Hepatocyte (in vitro differentiated cells): ENCODE measurements around the gene OTUD5. TPM values are rescaled to one million over a fixed set of nuclear protein-coding genes. Genes with fewer than 3 reads are reported as not detected.
"Not testable (repeated sequence)": the region's sequence is repeated elsewhere in the genome, so short reads cannot be mapped to it uniquely, and the experiment has no call there.

Experiments used
- DNase-seq: peaks from one replicate; pipeline ENCODE4 v3.0.0-alpha.2; 2016; ENCODE audit warnings: low spot score
- H2AFZ ChIP-seq: fragments of 200-600 bp; sonication (generic); 2 replicates; pipeline ENCODE4 v1.6.0; 2016; ENCODE audit warnings: antibody characterized with exemption, mild to moderate bottlenecking
- H3K27ac ChIP-seq: fragments of 200-600 bp; sonication (generic); 2 replicates; pipeline ENCODE4 v1.5.1; 2016; ENCODE audit warnings: mild to moderate bottlenecking
- H3K27me3 ChIP-seq: fragments of 200-600 bp; sonication (generic); 2 replicates; pipeline ENCODE4 v1.6.1; 2016
- H3K36me3 ChIP-seq: fragments of 200-600 bp; sonication (generic); replicated peaks from 2 replicates; pipeline ENCODE4 v1.5.1; 2016; ENCODE audit warnings: low read depth; ENCODE audit not compliant: insufficient read depth
- H3K4me1 ChIP-seq: fragments of 200-600 bp; sonication (generic); 2 replicates; pipeline ENCODE4 v1.5.1; 2016; ENCODE audit warnings: mild to moderate bottlenecking, moderate library complexity; ENCODE audit not compliant: insufficient read depth
- H3K4me2 ChIP-seq: fragments of 200-600 bp; sonication (generic); 2 replicates; pipeline ENCODE4 v1.6.0; 2016
- H3K4me3 ChIP-seq: fragments of 200-600 bp; sonication (generic); 2 replicates; pipeline ENCODE4 v1.5.1; 2016; ENCODE audit warnings: mild to moderate bottlenecking
- H3K79me2 ChIP-seq: fragments of 200-600 bp; sonication (generic); 2 replicates; pipeline ENCODE4 v1.6.0; 2017; ENCODE audit warnings: mild to moderate bottlenecking
- H3K9me2 ChIP-seq: fragments of 200-600 bp; sonication (generic); replicated peaks from 2 replicates; pipeline ENCODE4 v1.6.0; 2017; ENCODE audit warnings: mild to moderate bottlenecking; ENCODE audit not compliant: insufficient read depth
- H3K9me3 ChIP-seq: fragments of 200-600 bp; sonication (generic); 2 replicates; pipeline ENCODE4 v1.5.1; 2016; ENCODE audit warnings: low read depth, mild to moderate bottlenecking
- H4K20me1 ChIP-seq: fragments of 200-600 bp; sonication (generic); 2 replicates; pipeline ENCODE4 v1.6.0; 2016; ENCODE audit warnings: mild to moderate bottlenecking; ENCODE audit not compliant: insufficient read depth, poor library complexity, severe bottlenecking
- CTCF ChIP-seq: fragments of 200-600 bp; sonication (generic); IDR thresholded peaks from 2 replicates; pipeline ENCODE4 v1.5.1; 2016; ENCODE audit warnings: antibody characterized with exemption, mild to moderate bottlenecking; ENCODE audit not compliant: poor library complexity
- EZH2 ChIP-seq: fragments of 200-600 bp; sonication (generic); IDR thresholded peaks from 2 replicates; pipeline ENCODE4 v1.6.1; 2016; ENCODE audit warnings: antibody characterized with exemption, mild to moderate bottlenecking, borderline replicate concordance
- EZH2phosphoT487 ChIP-seq: fragments of 200-600 bp; sonication (generic); IDR thresholded peaks from one replicate; pipeline ENCODE4 v1.6.1; 2018; ENCODE audit warnings: antibody characterized with exemption, mild to moderate bottlenecking, low read depth, moderate library complexity; ENCODE audit not compliant: unreplicated experiment, severe bottlenecking
- WGBS: methylation state at CpG from one replicate; pipeline ENCODE4 v1.1.6; 2016; ENCODE audit warnings: low lambda C conversion rate; ENCODE audit errors: missing lambda C conversion rate; 5-methylcytosine and 5-hydroxymethylcytosine counted together
- polyA plus RNA-seq: library from polyadenylated mRNA; unstranded; fragments of >200 nt; fragmentation: Nextera tagmentation; extraction: Ambion mirVana; gene quantifications from 2 replicates; pipeline ENCODE4 v1.2.1, GENCODE V29; 2016
- total RNA-seq: library from RNA; depleted of rRNA; stranded (reverse); fragments of >200 nt; gene quantifications from 2 replicates; pipeline ENCODE4 v1.2.3, GENCODE V29; 2014

The OTUD5 gene
- total and polyA plus RNA-seq, 2 experiments from 2014 or later, result 32.5 to 51.2 TPM

DNA sequence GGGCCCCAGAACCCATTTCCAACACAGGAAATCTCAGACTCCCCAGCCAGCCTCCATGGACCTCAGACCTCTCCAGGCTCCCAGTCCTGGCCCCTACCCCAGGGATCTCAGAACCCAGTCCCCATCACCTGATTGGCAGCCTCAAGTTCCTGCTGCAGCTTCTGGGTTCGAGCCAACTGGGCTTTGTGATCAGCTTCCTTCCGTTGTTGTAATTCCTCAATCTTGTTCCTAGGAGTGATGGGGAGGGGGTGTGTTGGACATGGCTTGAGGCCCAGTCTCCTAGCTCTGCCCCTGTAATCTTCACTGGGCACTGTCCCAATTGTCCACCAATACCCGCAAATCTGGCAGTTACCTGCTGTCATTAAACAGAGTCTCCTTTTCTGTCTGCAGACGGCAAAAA, 32.1 kb upstream of the OTUD5 start:
- Histone ChIP-seq H3K9me3 (no peaks in the 10 kb centered on the region), H3K9me2 (no peaks in the 10 kb centered on the region), H3K4me3 (no peak overlapping the region), H3K79me2 (no peaks in the 10 kb centered on the region), H3K27me3 (no peaks in the 10 kb centered on the region), H2AFZ (no peak overlapping the region), H4K20me1 (no peaks in the 10 kb centered on the region), H3K27ac (no peak overlapping the region), H3K4me1 (no peaks in the 10 kb centered on the region), H3K36me3 (no peaks in the 10 kb centered on the region), H3K4me2 (no peak overlapping the region)
- DNase-seq, result no peak
- no peak for TF ChIP-seq CTCF
- TF ChIP-seq EZH2phosphoT487, result no peak
- no peak for TF ChIP-seq EZH2
- 82% methylated on average over 4 of the region's 4 CpGs for WGBS

DNA sequence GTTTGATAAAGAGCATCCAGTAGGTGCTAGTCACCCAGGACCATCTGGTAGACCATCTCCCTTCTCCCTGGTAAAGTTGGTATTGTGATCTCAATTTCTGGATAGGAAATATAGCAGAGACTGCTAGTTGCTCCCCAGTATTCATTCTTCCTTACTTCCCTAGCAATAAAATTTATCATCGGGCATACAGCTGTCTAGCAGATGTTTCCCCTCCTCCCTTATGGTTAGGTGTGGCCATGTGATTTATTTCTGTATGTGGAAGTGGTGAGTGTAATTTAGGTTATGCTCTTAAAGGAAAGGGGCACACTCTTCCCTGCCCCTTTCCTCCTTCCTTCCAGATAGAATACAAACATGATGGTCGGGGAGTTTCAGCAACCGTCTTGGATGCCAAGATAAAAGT, 26.5 kb upstream of the OTUD5 start:
- Histone ChIP-seq H3K9me3 (no peaks in the 10 kb centered on the region), H3K27me3 (no peaks in the 10 kb centered on the region), H2AFZ (no peak overlapping the region), H3K27ac (no peak overlapping the region), H3K79me2 (no peaks in the 10 kb centered on the region), H3K4me3 (no peak overlapping the region), H4K20me1 (no peaks in the 10 kb centered on the region), H3K36me3 (no peaks in the 10 kb centered on the region), H3K9me2 (no peaks in the 10 kb centered on the region), H3K4me1 (no peaks in the 10 kb centered on the region), H3K4me2 (no peak overlapping the region)
- no peak for DNase-seq
- TF ChIP-seq CTCF (no peak), EZH2phosphoT487 (no peak), EZH2 (no peak)
- 82% methylated on average over 3 of the region's 3 CpGs for WGBS

DNA sequence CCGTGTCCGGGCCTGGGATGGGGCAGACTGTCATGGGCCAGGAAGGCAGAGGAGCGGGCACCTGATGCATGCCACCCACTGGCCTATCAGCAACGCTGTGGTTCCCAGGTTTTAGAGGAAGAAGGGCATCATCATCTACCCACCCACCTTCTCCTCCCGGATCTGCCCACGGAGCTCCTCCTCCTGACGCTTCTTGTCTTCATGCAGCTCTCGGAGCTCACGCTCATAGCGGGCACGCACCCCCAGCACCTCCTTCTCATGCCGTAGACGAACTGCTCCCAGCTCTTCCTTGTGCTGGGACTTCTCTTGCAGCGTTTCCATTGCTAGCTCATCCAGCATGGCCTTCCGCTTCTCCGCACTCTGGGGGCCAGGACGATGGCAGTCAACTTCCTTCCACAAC, 25.7 kb upstream of the OTUD5 start:
- H3K79me2 ChIP-seq, result no peaks in the 10 kb centered on the region
- H3K4me2 ChIP-seq, result no peak overlapping the region
- no peak overlapping the region for H3K4me3 ChIP-seq
- no peak for TF ChIP-seq EZH2
- TF ChIP-seq CTCF, result no peak
- no peak for TF ChIP-seq EZH2phosphoT487
- H3K9me3 ChIP-seq, result no peaks in the 10 kb centered on the region
- H4K20me1 ChIP-seq, result no peaks in the 10 kb centered on the region
- 93% methylated on average over 17 of the region's 17 CpGs for WGBS
- H3K36me3 ChIP-seq, result no peaks in the 10 kb centered on the region
- no peaks in the 10 kb centered on the region for H3K27me3 ChIP-seq
- no peak for DNase-seq
- H3K4me1 ChIP-seq, result no peaks in the 10 kb centered on the region
- no peaks in the 10 kb centered on the region for H3K9me2 ChIP-seq
- no peak overlapping the region for H3K27ac ChIP-seq
- no peak overlapping the region for H2AFZ ChIP-seq

GRCh38 chrX:48981178-48981577, 23.8 kb upstream of the OTUD5 start:
- Histone ChIP-seq H3K9me2 (no peaks in the 10 kb centered on the region), H3K27ac (no peak overlapping the region), H3K4me1 (no peaks in the 10 kb centered on the region), H4K20me1 (no peaks in the 10 kb centered on the region), H2AFZ (no peak overlapping the region), H3K79me2 (no peaks in the 10 kb centered on the region), H3K36me3 (no peaks in the 10 kb centered on the region), H3K4me3 (no peak overlapping the region), H3K9me3 (no peaks in the 10 kb centered on the region), H3K27me3 (no peaks in the 10 kb centered on the region), H3K4me2 (no peak overlapping the region)
- TF ChIP-seq EZH2phosphoT487 (no peak), CTCF (no peak), EZH2 (no peak)
- WGBS, result 91% methylated on average over 10 of the region's 10 CpGs
- DNase-seq, result no peak

DNA sequence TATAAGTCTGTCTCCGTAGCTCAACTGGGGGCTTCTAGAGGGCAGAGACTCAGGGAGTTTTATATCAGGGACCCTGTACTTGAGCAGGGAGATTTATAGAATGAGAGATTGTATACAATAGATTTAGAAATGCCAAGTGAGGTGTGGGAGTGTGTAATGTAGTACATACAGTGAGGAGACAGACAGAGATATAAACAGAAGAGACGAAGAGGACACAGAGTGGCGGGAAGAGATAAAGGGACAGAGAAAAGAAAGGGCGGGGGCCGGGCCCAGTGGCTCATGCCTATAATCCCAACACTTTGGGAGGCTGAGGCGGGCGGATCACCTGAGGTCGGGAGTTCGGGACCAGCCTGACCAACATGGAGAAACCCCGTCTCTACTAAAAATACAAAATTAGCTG, 22.9 kb upstream of the OTUD5 start:
- not testable (repeated sequence) for H3K36me3 ChIP-seq, H3K27ac ChIP-seq, H4K20me1 ChIP-seq, H3K9me3 ChIP-seq, H3K79me2 ChIP-seq, H3K4me2 ChIP-seq, H3K4me1 ChIP-seq, H2AFZ ChIP-seq, DNase-seq, H3K4me3 ChIP-seq, H3K9me2 ChIP-seq, H3K27me3 ChIP-seq
- WGBS, result 80% methylated on average over 9 of the region's 10 CpGs
